HG02759 (cell line): Measurements from ENCODE around the gene PIP5K1B.
"Not testable (repeated sequence)": the region's sequence is repeated elsewhere in the genome, so short reads cannot be mapped to it uniquely, and the experiment has no call there.

Source experiments
- ATAC-seq: cut with Tn5 transposase; IDR thresholded peaks from one replicate; pipeline ENCODE4 v1.9.1; 2021; ENCODE audit warnings: mild to moderate bottlenecking, moderate library complexity; ENCODE audit not compliant: unreplicated experiment

Gene PIP5K1B

GRCh38 chr9:68704814-68705530 lies at the start of gene PIP5K1B:
TSS of gene PIP5K1B (plus strand) at chr9:68705240. CDS start at chr9:68822615, 117,375 bp downstream.
- ATAC-seq, result peak; percentile 85

- ATAC-seq, result no peak
These were observed 41.0 kb upstream of the PIP5K1B start for GRCh38 chr9:68664036-68664435.

- no peak for ATAC-seq
These were observed 36.9 kb upstream of the PIP5K1B start for GRCh38 chr9:68668127-68668526.

- ATAC-seq, result no peak
These were observed 35.8 kb upstream of the PIP5K1B start for GRCh38 chr9:68669218-68669617.

- ATAC-seq, result no peak
These were observed 32.8 kb upstream of the PIP5K1B start for GRCh38 chr9:68672215-68672614.

- ATAC-seq, result no peak
These were observed 32.4 kb upstream of the PIP5K1B start for GRCh38 chr9:68672625-68673024.

GRCh38 chr9:68678430-68678829 lies 26.6 kb upstream of the PIP5K1B start:
- no peak for ATAC-seq

- no peak for ATAC-seq
These were observed 21.6 kb upstream of the PIP5K1B start for GRCh38 chr9:68683433-68683832.

GRCh38 chr9:68685213-68685612 lies 19.8 kb upstream of the PIP5K1B start:
- no peak for ATAC-seq

GRCh38 chr9:68685770-68686169 lies 19.3 kb upstream of the PIP5K1B start:
- peak; percentile 93 for ATAC-seq

- ATAC-seq, result no peak
These were observed 15.0 kb upstream of the PIP5K1B start for GRCh38 chr9:68690088-68690487.

GRCh38 chr9:68692519-68692918 lies 12.5 kb upstream of the PIP5K1B start:
- no peak for ATAC-seq

- no peak for ATAC-seq
These were observed 10.9 kb upstream of the PIP5K1B start for GRCh38 chr9:68694125-68694524.

- ATAC-seq, result no peak
These were observed 7.2 kb upstream of the PIP5K1B start for GRCh38 chr9:68697851-68698250.

- no peak for ATAC-seq
These were observed 6.0 kb upstream of the PIP5K1B start for GRCh38 chr9:68698943-68699509.

- ATAC-seq, result not testable (repeated sequence)
These were observed 5.4 kb upstream of the PIP5K1B start for GRCh38 chr9:68699625-68700024.

GRCh38 chr9:68702493-68702892 lies 2.5 kb upstream of the PIP5K1B start:
- no peak for ATAC-seq

- no peak for ATAC-seq
These were observed 1.4 kb upstream of the PIP5K1B start for GRCh38 chr9:68703672-68704071.

- no peak for ATAC-seq
These were observed 584 bp upstream of the PIP5K1B start for GRCh38 chr9:68704498-68704813.

- ATAC-seq, result peak; percentile 4
These were observed 707 bp downstream of the PIP5K1B start for GRCh38 chr9:68705531-68706362.

- ATAC-seq, result peak; percentile 46
These were observed 1.5 kb downstream of the PIP5K1B start for GRCh38 chr9:68706363-68707201.
